ENCODE results near the gene OVOL3.
"Not testable (repeated sequence)": the region's sequence is repeated elsewhere in the genome, so short reads cannot be mapped to it uniquely, and the experiment has no call there.

The OVOL3 gene

GRCh38 chr19:36110487-36111199, at the start of gene OVOL3:
Gene OVOL3, plus strand, starts transcription at chr19:36111143. Its CDS starts 60 bp downstream, at chr19:36111203.
- DNase-seq: no peak

GRCh38 chr19:36061367-36061766, 49.6 kb upstream of the OVOL3 start:
- DNase-seq: no peak

GRCh38 chr19:36064826-36065225, 46.1 kb upstream of the OVOL3 start:
- DNase-seq: no peak

- DNase-seq: no peak
Measured at GRCh38 chr19:36067681-36068080, 43.3 kb upstream of the OVOL3 start.

- not testable (repeated sequence) for DNase-seq
Measured at GRCh38 chr19:36068810-36069499, 42.0 kb upstream of the OVOL3 start.

GRCh38 chr19:36072081-36072480, 38.9 kb upstream of the OVOL3 start:
- no peak for DNase-seq

- no peak for DNase-seq
Measured at GRCh38 chr19:36073121-36073876, 37.6 kb upstream of the OVOL3 start.

GRCh38 chr19:36079389-36079945, 31.5 kb upstream of the OVOL3 start:
- DNase-seq: no peak

GRCh38 chr19:36081385-36081784, 29.6 kb upstream of the OVOL3 start:
- no peak for DNase-seq

- DNase-seq: no peak
Measured at GRCh38 chr19:36081894-36082293, 29.0 kb upstream of the OVOL3 start.

- DNase-seq: no peak
Measured at GRCh38 chr19:36082916-36083315, 28.0 kb upstream of the OVOL3 start.

GRCh38 chr19:36084231-36085009, 26.5 kb upstream of the OVOL3 start:
- no peak for DNase-seq

- no peak for DNase-seq
Measured at GRCh38 chr19:36086326-36086725, 24.6 kb upstream of the OVOL3 start.

- DNase-seq: no peak
Measured at GRCh38 chr19:36089847-36090246, 21.1 kb upstream of the OVOL3 start.

GRCh38 chr19:36090910-36091695, 19.8 kb upstream of the OVOL3 start:
- no peak for DNase-seq

GRCh38 chr19:36092566-36092965, 18.4 kb upstream of the OVOL3 start:
- DNase-seq: no peak

- no peak for DNase-seq
Measured at GRCh38 chr19:36093146-36093662, 17.7 kb upstream of the OVOL3 start.

GRCh38 chr19:36093687-36094086, 17.3 kb upstream of the OVOL3 start:
- no peak for DNase-seq

GRCh38 chr19:36097036-36097435, 13.9 kb upstream of the OVOL3 start:
- DNase-seq: no peak

- no peak for DNase-seq
Measured at GRCh38 chr19:36099166-36099785, 11.7 kb upstream of the OVOL3 start.

- DNase-seq: no peak
Measured at GRCh38 chr19:36100476-36100875, 10.5 kb upstream of the OVOL3 start.

Measured in AML-193 (cell line).